Measurements from ENCODE around the gene MAJIN.

- TF ChIP-seq CTCF (IDR thresholded peaks at IDR 0.05) (no peak), POLR2A (IDR thresholded peaks at IDR 0.05) (no peak)
These were observed 37.8 kb downstream of the MAJIN start for GRCh38 chr11:64933935-64934681.
